ENCODE measurements around the gene DNM2.
A peak's percentile ranks its signal among the peaks of the same experiment; 100 is the strongest.
"Not testable (repeated sequence)": the region's sequence is repeated elsewhere in the genome, so short reads cannot be mapped to it uniquely, and the experiment has no call there.

The DNM2 gene

DNA sequence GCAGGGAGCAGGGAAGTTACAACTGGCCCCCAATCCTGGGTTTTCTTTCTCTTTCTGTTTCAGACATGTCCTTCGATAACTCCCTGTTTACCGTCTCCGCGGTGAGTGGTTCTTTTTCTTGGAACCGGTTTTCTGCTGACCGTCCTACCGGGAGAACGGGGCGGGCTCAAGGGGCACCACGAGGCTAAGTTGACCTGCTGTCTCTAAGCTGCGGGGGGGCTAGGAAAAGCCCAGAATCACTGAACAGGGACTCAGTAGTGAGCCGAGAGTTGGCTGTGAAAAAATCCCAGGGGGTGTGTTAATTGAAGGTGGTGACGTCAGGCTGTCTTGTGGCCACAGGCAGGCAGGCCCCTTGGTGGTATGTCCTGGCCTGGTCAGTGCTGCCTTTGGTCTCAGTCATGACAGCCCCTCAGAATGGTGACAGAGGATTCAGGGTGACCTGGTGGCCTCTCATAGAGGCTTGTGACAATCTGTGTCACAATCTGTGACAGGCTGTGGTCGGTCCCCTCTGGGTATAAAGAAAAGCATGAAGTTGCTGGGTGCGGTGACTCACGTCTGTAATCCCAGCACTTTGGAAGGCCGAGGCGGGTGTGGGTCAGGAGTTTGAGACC is 145.3 kb downstream of the DNM2 start:
- Histone ChIP-seq H2AFZ (ENCODE audit: low read depth, low read length) (peak overlapping the region; percentile 42), H3K4me1 (ENCODE audit: insufficient read depth, low read length) (peaks cover 12% of the 10 kb centered on the region), H3K27me3 (ENCODE audit: insufficient read depth, low read length) (no peaks in the 10 kb centered on the region), H3K36me3 (ENCODE audit: insufficient read depth, low read length) (no peaks in the 10 kb centered on the region), H3K9me3 (ENCODE audit: low read length) (no peaks in the 10 kb centered on the region), H3K4me3 (ENCODE audit: low read length) (no peak overlapping the region)

DNA sequence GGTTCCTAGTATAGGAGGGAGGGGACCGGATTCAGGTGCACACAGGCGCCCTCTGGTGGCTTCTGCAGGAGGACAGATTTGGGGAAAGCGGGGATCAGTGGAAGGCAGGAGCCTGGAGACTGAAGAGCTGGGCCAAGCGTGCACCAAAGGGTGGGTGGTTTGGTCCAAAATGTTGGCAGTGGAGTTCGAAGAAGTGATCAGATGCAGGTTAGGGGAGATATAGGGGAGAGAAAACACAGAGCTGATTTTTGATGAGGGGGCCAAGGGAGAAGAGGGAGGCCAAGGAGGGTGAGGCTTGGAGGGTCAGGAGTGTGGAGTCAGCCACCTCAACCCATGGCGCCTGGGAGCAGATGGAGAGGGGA is 146.6 kb downstream of the DNM2 start:
- Histone ChIP-seq H3K36me3 (ENCODE audit: insufficient read depth, low read length) (no peaks in the 10 kb centered on the region), H3K4me1 (ENCODE audit: insufficient read depth, low read length) (peaks cover 12% of the 10 kb centered on the region), H2AFZ (ENCODE audit: low read depth, low read length) (peak overlapping the region; percentile 1), H3K9me3 (ENCODE audit: low read length) (no peaks in the 10 kb centered on the region), H3K27me3 (ENCODE audit: insufficient read depth, low read length) (no peaks in the 10 kb centered on the region), H3K4me3 (ENCODE audit: low read length) (no peak overlapping the region)

DNA sequence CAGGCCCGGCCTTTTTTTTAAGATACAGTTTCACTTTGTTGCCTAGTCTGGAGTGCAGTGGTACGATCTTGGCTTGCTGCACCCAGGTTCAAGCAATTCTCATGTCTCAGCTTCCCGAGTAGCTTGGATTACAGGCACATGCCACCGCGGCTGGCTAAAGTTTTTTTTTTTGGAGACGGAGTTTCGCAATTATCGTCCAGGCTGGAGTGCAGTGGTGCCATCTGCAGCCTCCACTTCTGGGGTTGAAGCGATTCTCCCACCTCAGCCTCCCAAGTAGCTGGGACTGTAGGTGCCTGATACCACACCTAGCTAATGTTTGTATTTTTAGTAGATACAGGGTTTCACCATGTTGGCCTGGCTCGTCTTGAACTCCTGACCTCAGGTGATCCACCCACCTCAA is 148.6 kb downstream of the DNM2 start:
- H3K4me1 ChIP-seq (ENCODE audit: insufficient read depth, low read length) = peaks cover 15% of the 10 kb centered on the region
- no peak overlapping the region for H3K4me3 ChIP-seq (ENCODE audit: low read length)
- H3K36me3 ChIP-seq (ENCODE audit: insufficient read depth, low read length) = no peaks in the 10 kb centered on the region
- H3K9me3 ChIP-seq (ENCODE audit: low read length) = no peaks in the 10 kb centered on the region
- no peak overlapping the region for H2AFZ ChIP-seq (ENCODE audit: low read depth, low read length)
- no peaks in the 10 kb centered on the region for H3K27me3 ChIP-seq (ENCODE audit: insufficient read depth, low read length)

- no peak overlapping the region for H2AFZ ChIP-seq (ENCODE audit: low read depth, low read length)
- no peaks in the 10 kb centered on the region for H3K36me3 ChIP-seq (ENCODE audit: insufficient read depth, low read length)
- no peak overlapping the region for H3K4me3 ChIP-seq (ENCODE audit: low read length)
- H3K9me3 ChIP-seq (ENCODE audit: low read length) = no peaks in the 10 kb centered on the region
- H3K27me3 ChIP-seq (ENCODE audit: insufficient read depth, low read length) = no peaks in the 10 kb centered on the region
- H3K4me1 ChIP-seq (ENCODE audit: insufficient read depth, low read length) = peaks cover 12% of the 10 kb centered on the region
Observed at GRCh38 chr19:10868872-10869547, 151.1 kb downstream of the DNM2 start.

- H3K9me3 ChIP-seq (ENCODE audit: low read length); H3K36me3 ChIP-seq (ENCODE audit: insufficient read depth, low read length); H3K27me3 ChIP-seq (ENCODE audit: insufficient read depth, low read length); H3K4me3 ChIP-seq (ENCODE audit: low read length); H3K4me1 ChIP-seq (ENCODE audit: insufficient read depth, low read length); H2AFZ ChIP-seq (ENCODE audit: low read depth, low read length): not testable (repeated sequence)
Observed at GRCh38 chr19:10869872-10870311, 152.0 kb downstream of the DNM2 start.

DNA sequence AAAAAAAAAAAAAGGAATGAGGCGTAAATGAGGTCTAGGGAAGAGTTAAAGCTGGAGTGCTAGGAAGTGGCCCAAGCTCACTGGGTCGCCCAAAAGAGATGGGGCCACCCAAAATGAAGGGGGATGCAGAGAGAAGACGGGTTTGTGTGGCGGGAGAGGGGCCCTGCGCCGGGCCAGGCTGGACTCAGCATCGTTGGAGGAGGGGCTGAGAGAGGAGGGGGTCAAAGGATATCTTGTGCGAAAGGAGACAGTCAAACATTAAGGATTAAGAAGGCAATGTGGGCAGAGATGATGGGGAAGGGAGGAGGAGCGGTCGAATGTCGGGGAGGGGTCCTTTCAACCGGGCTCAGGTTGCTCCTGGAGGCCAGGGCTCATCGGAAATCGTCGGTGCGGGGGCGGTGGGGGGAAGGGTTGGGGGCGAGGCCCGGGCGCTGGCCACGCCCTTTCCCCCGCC is 152.6 kb downstream of the DNM2 start:
- H3K9me3 ChIP-seq (ENCODE audit: low read length) = no peaks in the 10 kb centered on the region
- peaks cover 9% of the 10 kb centered on the region for H3K4me1 ChIP-seq (ENCODE audit: insufficient read depth, low read length)
- H2AFZ ChIP-seq (ENCODE audit: low read depth, low read length) = peak overlapping the region; percentile 27
- H3K36me3 ChIP-seq (ENCODE audit: insufficient read depth, low read length) = peaks cover 5% of the 10 kb centered on the region
- H3K27me3 ChIP-seq (ENCODE audit: insufficient read depth, low read length) = no peaks in the 10 kb centered on the region
- H3K4me3 ChIP-seq (ENCODE audit: low read length) = peak overlapping the region; percentile 54

DNA sequence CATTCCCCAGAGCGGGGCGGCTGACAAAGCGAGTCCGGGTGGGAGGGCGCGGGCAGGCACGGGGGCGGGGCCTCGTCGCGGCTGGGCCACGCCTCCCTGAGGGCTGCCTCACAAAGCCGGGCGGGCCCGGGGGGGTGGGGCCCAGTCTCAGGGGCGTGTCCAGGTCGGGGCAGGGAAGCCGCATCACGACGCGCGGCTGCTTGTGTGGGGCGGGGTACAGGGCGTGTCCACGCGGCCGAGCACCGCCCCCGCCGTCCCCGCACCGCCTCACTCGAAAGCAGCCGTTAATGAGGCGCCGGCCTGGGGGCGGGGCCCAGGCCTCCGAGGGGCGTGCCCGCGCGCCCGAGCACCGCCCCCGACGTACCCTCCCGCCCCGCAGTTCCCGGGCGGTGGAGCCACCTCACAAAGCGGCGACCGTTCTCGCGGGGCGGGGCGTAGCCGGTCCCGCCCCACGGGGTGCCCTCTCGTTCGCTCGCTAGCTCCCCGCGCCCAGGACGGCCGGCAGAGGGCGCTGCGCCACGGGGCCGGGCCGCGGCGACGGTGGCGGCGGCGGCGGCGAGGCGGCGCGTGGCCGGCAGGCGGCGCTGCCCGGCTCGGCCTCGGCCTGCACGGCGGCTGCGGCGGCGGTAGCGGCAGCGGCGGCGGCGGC is 153.2 kb downstream of the DNM2 start, which contains the start of gene CARM1:
Gene CARM1 (plus strand): TSS at position 599 of the 649 bp plus-strand sequence. CDS start 150 bp downstream, outside the sequence.
- H3K4me3 ChIP-seq (ENCODE audit: low read length) = peak within 1 kb of the TSS; percentile 98
- H3K9me3 ChIP-seq (ENCODE audit: low read length) = no peaks in the 10 kb centered on the region
- H2AFZ ChIP-seq (ENCODE audit: low read depth, low read length) = peak within 1 kb of the TSS; percentile 71
- no peaks in the 10 kb centered on the region for H3K27me3 ChIP-seq (ENCODE audit: insufficient read depth, low read length)
- H3K36me3 ChIP-seq (ENCODE audit: insufficient read depth, low read length) = peaks cover 5% of the 10 kb centered on the region
- H3K4me1 ChIP-seq (ENCODE audit: insufficient read depth, low read length) = peaks cover 9% of the 10 kb centered on the region

DNA sequence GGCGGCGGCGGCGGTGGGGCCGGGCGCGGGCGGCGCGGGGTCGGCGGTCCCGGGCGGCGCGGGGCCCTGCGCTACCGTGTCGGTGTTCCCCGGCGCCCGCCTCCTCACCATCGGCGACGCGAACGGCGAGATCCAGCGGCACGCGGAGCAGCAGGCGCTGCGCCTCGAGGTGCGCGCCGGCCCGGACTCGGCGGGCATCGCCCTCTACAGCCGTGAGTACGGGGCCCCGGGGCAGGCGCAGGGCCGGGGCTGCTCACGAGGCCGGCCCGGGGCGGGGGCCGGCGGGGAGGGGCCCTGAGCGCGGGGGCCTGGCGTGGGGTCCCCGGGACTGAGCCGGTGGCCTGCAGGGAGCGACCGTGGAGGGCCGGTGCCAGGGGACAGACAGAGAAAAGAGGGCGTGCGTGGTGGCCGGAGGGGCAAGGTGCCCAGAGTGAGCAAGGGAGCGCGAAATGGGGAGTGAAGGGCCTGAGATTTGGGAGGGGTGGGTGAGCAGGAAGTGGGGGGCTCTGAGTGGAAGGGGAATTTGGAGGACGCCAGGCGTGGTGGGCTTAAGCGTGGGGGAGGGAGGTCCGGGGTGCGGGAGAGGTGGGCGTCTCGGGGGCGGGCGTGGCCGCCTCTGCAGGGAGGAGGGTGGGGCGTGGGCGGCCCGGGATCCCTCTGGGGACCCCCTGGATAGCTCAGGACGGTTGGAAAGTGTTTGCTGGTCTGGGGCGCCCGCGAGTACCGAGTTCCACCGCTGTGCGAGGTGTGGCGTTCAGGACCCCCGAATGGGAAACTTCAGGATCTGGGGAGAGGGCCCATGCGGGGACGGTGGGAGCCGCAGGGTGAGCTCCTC is 154.0 kb downstream of the DNM2 start:
- Histone ChIP-seq H3K4me1 (ENCODE audit: insufficient read depth, low read length) (peaks cover 17% of the 10 kb centered on the region), H3K4me3 (ENCODE audit: low read length) (peak overlapping the region; percentile 98), H3K9me3 (ENCODE audit: low read length) (no peaks in the 10 kb centered on the region), H3K27me3 (ENCODE audit: insufficient read depth, low read length) (no peaks in the 10 kb centered on the region), H3K36me3 (ENCODE audit: insufficient read depth, low read length) (peaks cover 5% of the 10 kb centered on the region), H2AFZ (ENCODE audit: low read depth, low read length) (peak overlapping the region; percentile 71)

DNA sequence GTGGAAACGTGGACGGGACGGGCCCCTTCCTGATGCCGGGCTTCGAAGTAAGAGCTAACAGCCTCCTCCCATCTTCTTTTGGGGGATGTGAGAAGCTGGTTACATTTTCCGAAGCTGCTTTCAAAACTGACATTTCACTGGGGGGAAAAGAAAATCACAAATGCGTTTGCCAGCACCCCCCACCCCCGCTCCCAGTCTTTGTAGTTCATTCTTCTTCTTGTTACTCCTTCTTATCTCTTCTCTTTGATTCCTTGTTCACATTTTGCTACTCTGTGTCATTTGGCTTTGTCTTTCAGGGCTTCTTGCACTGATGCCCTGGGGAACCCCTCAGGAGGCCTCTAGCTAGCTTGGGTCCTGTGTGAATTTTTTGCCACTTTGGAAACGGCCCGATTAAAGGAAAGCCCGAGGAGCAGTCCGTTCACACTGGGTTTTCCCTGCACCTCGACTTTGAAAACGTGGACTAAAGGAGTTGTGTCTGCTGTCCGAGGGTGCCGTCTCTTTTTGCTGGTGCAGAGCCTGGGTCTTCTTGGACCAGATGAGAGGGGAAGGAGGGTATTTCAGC is 154.7 kb downstream of the DNM2 start:
- Histone ChIP-seq H2AFZ (ENCODE audit: low read depth, low read length) (peak overlapping the region; percentile 71), H3K4me1 (ENCODE audit: insufficient read depth, low read length) (peaks cover 18% of the 10 kb centered on the region), H3K27me3 (ENCODE audit: insufficient read depth, low read length) (no peaks in the 10 kb centered on the region)

DNA sequence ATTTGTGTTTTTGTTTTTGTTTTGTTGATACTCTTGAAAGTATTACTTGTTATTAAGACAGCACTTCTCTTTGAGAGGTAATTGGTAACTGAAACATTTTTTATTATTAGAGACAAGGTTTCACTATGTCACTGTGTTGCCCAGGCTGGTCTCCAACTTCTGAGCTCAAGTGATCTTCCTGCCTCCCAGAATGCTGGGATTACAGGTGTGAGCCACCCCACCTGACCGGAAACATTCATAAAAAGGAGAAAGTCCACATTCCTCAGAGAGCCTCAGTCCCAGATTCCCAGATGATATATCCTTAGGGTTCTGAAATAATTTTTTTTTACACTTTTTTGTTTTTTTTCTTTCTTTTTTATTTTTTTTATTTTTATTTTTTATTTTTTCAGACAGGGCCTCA is 156.1 kb downstream of the DNM2 start:
- Histone ChIP-seq H3K36me3 (ENCODE audit: insufficient read depth, low read length) (peaks cover 5% of the 10 kb centered on the region), H3K4me3 (ENCODE audit: low read length) (no peak overlapping the region), H3K4me1 (ENCODE audit: insufficient read depth, low read length) (peaks cover 18% of the 10 kb centered on the region), H2AFZ (ENCODE audit: low read depth, low read length) (no peak overlapping the region), H3K9me3 (ENCODE audit: low read length) (no peaks in the 10 kb centered on the region), H3K27me3 (ENCODE audit: insufficient read depth, low read length) (no peaks in the 10 kb centered on the region)

More for the DNA sequence above, 154.7 kb downstream of the DNM2 start:
- H3K4me3 ChIP-seq (ENCODE audit: low read length) = peak overlapping the region; percentile 98
- H3K36me3 ChIP-seq (ENCODE audit: insufficient read depth, low read length) = peaks cover 5% of the 10 kb centered on the region
- H3K9me3 ChIP-seq (ENCODE audit: low read length) = no peaks in the 10 kb centered on the region

GRCh38 chr19:10876459-10877240 is 158.8 kb downstream of the DNM2 start:
- no peak overlapping the region for H2AFZ ChIP-seq (ENCODE audit: low read depth, low read length)
- no peak overlapping the region for H3K4me3 ChIP-seq (ENCODE audit: low read length)
- H3K4me1 ChIP-seq (ENCODE audit: insufficient read depth, low read length) = peaks cover 35% of the 10 kb centered on the region
- H3K27me3 ChIP-seq (ENCODE audit: insufficient read depth, low read length) = no peaks in the 10 kb centered on the region
- H3K9me3 ChIP-seq (ENCODE audit: low read length) = no peaks in the 10 kb centered on the region
- peaks cover 5% of the 10 kb centered on the region for H3K36me3 ChIP-seq (ENCODE audit: insufficient read depth, low read length)

DNA sequence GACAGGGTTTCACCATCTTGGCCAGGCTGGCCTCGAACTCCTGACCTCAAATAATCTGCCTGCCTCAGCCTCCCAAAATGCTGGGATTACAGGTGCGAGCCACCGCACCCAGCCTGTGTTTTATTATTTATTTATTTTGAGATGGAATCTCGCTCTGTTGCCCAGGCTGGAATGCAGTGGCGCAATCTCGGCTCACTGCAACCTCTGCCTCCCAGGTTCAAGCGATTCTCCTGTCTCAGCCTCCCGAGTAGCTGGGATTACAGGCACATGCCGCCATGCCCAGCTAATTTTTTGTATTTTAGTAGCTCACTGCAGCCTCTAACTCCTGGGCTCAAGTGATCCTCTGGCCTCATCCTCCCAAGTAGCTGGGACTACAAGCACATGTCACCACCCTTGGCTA is 159.7 kb downstream of the DNM2 start:
- not testable (repeated sequence) for H3K36me3 ChIP-seq (ENCODE audit: insufficient read depth, low read length); H3K9me3 ChIP-seq (ENCODE audit: low read length); H3K27me3 ChIP-seq (ENCODE audit: insufficient read depth, low read length); H2AFZ ChIP-seq (ENCODE audit: low read depth, low read length); H3K4me3 ChIP-seq (ENCODE audit: low read length)
- peaks cover 43% of the 10 kb centered on the region for H3K4me1 ChIP-seq (ENCODE audit: insufficient read depth, low read length)

Data from neuron (in vitro differentiated cells).